K562 (cell line): Measurements from ENCODE around the gene P3H4. TPM values are rescaled to one million over a fixed set of nuclear protein-coding genes. Genes with fewer than 3 reads are reported as not detected.

Source experiments
- NFE2L1 ChIP-seq: fragments of 450-650 bp; IDR thresholded peaks from 2 replicates; pipeline ENCODE4 v1.6.1; 2016; ENCODE audit warnings: missing genetic modification characterization, low read depth, mild to moderate bottlenecking, missing compliant biosample characterization, moderate library complexity, borderline replicate concordance
- NR3C1 ChIP-seq: sonication (generic); formaldehyde crosslinking; IDR thresholded peaks from 2 replicates; pipeline ENCODE4 v1.8.1; 2022; ENCODE audit warnings: missing genetic modification reagents
- SIN3A ChIP-seq, 2 experiments: fragments of 150-350 bp in 1 of 2; IDR thresholded peaks; 2 replicates each; pipeline ENCODE4 v1.6.1; 2011 to 2016; ENCODE audit warnings: borderline replicate concordance in 2 of 2, low read depth in 2 of 2, low read length in 2 of 2, mild to moderate bottlenecking in 2 of 2, moderate library complexity in 2 of 2; ENCODE audit not compliant: control insufficient read depth in 1 of 2
- SMARCC2 ChIP-seq: fragments of 450-650 bp; IDR thresholded peaks from 2 replicates; pipeline ENCODE4 v1.6.1; 2017; ENCODE audit warnings: antibody characterized with exemption, moderate library complexity, mild to moderate bottlenecking, low read depth
- ZNF431 ChIP-seq: sonication (generic); formaldehyde crosslinking; IDR thresholded peaks from 2 replicates; pipeline ENCODE4 v1.8.0; 2022; ENCODE audit warnings: mild to moderate bottlenecking, missing genetic modification reagents
- polyA plus RNA-seq, 8 experiments: library from polyadenylated mRNA; depleted of rRNA in 4 of 8; stranded (reverse) in 5 of 8; unstranded in 3 of 8; fragments of >200 nt; fragmentation: Nextera tagmentation in 2 of 8; fragmentation: Illumina TruSeq in 1 of 8; extraction: Ambion mirVana in 2 of 8; extraction: Trizol in 1 of 8; gene quantifications; 2 replicates each; pipeline versions ENCODE4 v1.2.1 to v1.2.3, GENCODE V29; 2011 to 2014; ENCODE audit warnings: inconsistent platforms in 1 of 8, missing spikeins in 1 of 8
- total RNA-seq, 7 experiments: library from RNA; depleted of rRNA in 6 of 7; stranded (reverse); fragments of >200 nt in 6 of 7; fragmentation: Illumina TruSeq in 2 of 7; extraction: Trizol in 2 of 7; gene quantifications; 2 replicates each; pipeline versions ENCODE4 v1.2.1 to v1.2.3, GENCODE V29; 2011 to 2021; ENCODE audit warnings: low replicate concordance in 1 of 7
- TF ChIP-seq, protein P1 (sequence below): fragments of 200-800 bp; sonication (Bioruptor generic); IDR thresholded peaks from 2 replicates; pipeline ENCODE4 v1.6.1; 2017; ENCODE audit warnings: missing genetic modification characterization, missing compliant biosample characterization
- TF ChIP-seq, protein P2 (sequence below): fragments of 450-650 bp; IDR thresholded peaks from 2 replicates; pipeline ENCODE4 v1.6.1; 2017; ENCODE audit warnings: mild to moderate bottlenecking, moderate library complexity
- TF ChIP-seq, protein P3 (sequence below): fragments of 450-650 bp; IDR thresholded peaks from 2 replicates; pipeline ENCODE4 v1.6.1; 2018; ENCODE audit not compliant: partially characterized antibody
- TF ChIP-seq, protein P4 (sequence below): sonication (generic); formaldehyde crosslinking; IDR thresholded peaks from 2 replicates; pipeline ENCODE4 v1.8.1; 2023; ENCODE audit warnings: mild to moderate bottlenecking, missing genetic modification reagents, moderate library complexity
- TF ChIP-seq, protein P5 (sequence below), 2 experiments: fragments of 450-650 bp; IDR thresholded peaks; 2 replicates each; pipeline ENCODE4 v1.6.1; 2018; ENCODE audit warnings: mild to moderate bottlenecking in 2 of 2, low read depth in 1 of 2; ENCODE audit not compliant: partially characterized antibody in 2 of 2
- TF ChIP-seq, protein P6 (sequence below): fragments of 450-650 bp; formaldehyde crosslinking; conservative IDR thresholded peaks from 2 replicates; pipeline ENCODE4 v1.4.0; 2022; ENCODE audit warnings: mild to moderate bottlenecking, missing genetic modification characterization

P3H4 gene
- total and polyA plus RNA-seq, 9 of the 15 experiments (the other 6 are each of a cell fraction or from before 2014, with no cell fraction given) = 0.10 to 3.7 (median 1.0) TPM

DNA sequence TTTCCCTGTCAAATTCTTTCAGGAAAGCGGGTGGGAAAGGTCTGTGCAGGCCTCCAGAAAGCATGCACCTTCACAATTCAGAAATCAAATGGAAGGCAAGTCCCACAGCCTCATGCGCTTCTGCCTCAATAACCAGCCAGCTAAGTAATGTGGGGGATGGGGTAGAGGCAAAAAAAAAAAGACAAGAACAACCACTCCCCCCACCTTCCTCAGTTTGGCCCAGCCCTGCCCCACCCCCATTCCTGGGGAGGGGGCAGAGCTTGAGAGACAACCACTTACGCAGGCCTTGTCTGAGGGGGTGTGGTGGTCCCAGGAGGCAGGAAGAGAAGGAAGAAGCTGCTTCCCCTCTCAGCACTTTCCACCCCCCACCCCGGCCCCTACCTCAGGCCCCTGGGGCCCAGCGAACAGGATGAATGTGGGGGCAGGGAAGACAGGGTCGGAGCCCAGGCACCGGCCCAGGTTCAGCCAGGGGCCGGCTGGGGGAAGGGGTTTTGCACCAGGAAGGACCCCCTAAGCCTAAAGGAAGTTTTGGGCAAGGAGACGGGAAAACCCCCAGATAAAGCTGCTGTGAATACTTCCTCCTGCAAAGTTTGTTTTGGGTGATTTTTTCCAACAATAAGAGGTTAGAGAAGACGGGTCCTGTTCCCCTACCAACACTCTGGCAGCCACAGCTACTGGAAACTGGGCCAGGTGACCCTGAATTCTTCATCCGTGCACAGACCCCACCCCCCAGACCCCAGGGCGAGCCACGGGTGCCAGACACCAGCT is 26.5 kb downstream of the P3H4 start (continued):
- TF ChIP-seq, protein P1, sequence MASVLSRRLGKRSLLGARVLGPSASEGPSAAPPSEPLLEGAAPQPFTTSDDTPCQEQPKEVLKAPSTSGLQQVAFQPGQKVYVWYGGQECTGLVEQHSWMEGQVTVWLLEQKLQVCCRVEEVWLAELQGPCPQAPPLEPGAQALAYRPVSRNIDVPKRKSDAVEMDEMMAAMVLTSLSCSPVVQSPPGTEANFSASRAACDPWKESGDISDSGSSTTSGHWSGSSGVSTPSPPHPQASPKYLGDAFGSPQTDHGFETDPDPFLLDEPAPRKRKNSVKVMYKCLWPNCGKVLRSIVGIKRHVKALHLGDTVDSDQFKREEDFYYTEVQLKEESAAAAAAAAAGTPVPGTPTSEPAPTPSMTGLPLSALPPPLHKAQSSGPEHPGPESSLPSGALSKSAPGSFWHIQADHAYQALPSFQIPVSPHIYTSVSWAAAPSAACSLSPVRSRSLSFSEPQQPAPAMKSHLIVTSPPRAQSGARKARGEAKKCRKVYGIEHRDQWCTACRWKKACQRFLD (CRISPR knock-in tag) = no peak
- TF ChIP-seq, protein P2, sequence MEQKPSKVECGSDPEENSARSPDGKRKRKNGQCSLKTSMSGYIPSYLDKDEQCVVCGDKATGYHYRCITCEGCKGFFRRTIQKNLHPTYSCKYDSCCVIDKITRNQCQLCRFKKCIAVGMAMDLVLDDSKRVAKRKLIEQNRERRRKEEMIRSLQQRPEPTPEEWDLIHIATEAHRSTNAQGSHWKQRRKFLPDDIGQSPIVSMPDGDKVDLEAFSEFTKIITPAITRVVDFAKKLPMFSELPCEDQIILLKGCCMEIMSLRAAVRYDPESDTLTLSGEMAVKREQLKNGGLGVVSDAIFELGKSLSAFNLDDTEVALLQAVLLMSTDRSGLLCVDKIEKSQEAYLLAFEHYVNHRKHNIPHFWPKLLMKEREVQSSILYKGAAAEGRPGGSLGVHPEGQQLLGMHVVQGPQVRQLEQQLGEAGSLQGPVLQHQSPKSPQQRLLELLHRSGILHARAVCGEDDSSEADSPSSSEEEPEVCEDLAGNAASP = no peak
- no peak for TF ChIP-seq SMARCC2
- TF ChIP-seq SIN3A (IDR thresholded peaks at IDR 0.05; ENCODE audit: borderline replicate concordance in 2 of 2, control insufficient read depth in 1 of 2, low read depth in 2 of 2, low read length in 2 of 2) = peak; percentile 13 to 16; a peak in 2 of 4 replicates
- no peak for TF ChIP-seq NFE2L1
- TF ChIP-seq, protein P3, sequence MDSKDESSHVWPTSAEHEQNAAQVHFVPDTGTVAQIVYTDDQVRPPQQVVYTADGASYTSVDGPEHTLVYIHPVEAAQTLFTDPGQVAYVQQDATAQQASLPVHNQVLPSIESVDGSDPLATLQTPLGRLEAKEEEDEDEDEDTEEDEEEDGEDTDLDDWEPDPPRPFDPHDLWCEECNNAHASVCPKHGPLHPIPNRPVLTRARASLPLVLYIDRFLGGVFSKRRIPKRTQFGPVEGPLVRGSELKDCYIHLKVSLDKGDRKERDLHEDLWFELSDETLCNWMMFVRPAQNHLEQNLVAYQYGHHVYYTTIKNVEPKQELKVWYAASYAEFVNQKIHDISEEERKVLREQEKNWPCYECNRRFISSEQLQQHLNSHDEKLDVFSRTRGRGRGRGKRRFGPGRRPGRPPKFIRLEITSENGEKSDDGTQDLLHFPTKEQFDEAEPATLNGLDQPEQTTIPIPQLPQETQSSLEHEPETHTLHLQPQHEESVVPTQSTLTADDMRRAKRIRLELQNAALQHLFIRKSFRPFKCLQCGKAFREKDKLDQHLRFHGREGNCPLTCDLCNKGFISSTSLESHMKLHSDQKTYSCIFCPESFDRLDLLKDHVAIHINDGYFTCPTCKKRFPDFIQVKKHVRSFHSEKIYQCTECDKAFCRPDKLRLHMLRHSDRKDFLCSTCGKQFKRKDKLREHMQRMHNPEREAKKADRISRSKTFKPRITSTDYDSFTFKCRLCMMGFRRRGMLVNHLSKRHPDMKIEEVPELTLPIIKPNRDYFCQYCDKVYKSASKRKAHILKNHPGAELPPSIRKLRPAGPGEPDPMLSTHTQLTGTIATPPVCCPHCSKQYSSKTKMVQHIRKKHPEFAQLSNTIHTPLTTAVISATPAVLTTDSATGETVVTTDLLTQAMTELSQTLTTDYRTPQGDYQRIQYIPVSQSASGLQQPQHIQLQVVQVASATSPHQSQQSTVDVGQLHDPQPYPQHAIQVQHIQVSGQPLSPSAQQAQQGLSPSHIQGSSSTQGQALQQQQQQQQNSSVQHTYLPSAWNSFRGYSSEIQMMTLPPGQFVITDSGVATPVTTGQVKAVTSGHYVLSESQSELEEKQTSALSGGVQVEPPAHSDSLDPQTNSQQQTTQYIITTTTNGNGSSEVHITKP = peak; percentile 97
- TF ChIP-seq, protein P4, sequence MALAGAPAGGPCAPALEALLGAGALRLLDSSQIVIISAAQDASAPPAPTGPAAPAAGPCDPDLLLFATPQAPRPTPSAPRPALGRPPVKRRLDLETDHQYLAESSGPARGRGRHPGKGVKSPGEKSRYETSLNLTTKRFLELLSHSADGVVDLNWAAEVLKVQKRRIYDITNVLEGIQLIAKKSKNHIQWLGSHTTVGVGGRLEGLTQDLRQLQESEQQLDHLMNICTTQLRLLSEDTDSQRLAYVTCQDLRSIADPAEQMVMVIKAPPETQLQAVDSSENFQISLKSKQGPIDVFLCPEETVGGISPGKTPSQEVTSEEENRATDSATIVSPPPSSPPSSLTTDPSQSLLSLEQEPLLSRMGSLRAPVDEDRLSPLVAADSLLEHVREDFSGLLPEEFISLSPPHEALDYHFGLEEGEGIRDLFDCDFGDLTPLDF (CRISPR knock-in tag) = no peak
- TF ChIP-seq, protein P5, sequence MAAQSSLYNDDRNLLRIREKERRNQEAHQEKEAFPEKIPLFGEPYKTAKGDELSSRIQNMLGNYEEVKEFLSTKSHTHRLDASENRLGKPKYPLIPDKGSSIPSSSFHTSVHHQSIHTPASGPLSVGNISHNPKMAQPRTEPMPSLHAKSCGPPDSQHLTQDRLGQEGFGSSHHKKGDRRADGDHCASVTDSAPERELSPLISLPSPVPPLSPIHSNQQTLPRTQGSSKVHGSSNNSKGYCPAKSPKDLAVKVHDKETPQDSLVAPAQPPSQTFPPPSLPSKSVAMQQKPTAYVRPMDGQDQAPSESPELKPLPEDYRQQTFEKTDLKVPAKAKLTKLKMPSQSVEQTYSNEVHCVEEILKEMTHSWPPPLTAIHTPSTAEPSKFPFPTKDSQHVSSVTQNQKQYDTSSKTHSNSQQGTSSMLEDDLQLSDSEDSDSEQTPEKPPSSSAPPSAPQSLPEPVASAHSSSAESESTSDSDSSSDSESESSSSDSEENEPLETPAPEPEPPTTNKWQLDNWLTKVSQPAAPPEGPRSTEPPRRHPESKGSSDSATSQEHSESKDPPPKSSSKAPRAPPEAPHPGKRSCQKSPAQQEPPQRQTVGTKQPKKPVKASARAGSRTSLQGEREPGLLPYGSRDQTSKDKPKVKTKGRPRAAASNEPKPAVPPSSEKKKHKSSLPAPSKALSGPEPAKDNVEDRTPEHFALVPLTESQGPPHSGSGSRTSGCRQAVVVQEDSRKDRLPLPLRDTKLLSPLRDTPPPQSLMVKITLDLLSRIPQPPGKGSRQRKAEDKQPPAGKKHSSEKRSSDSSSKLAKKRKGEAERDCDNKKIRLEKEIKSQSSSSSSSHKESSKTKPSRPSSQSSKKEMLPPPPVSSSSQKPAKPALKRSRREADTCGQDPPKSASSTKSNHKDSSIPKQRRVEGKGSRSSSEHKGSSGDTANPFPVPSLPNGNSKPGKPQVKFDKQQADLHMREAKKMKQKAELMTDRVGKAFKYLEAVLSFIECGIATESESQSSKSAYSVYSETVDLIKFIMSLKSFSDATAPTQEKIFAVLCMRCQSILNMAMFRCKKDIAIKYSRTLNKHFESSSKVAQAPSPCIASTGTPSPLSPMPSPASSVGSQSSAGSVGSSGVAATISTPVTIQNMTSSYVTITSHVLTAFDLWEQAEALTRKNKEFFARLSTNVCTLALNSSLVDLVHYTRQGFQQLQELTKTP (IDR thresholded peaks at IDR 0.05; ENCODE audit: low read depth in 1 of 2, partially characterized antibody in 2 of 2) = peak in 1 of 2 experiments; percentile 32
- TF ChIP-seq ZNF431 (CRISPR knock-in tag) = no peak
- no peak for TF ChIP-seq NR3C1
- TF ChIP-seq, protein P6, sequence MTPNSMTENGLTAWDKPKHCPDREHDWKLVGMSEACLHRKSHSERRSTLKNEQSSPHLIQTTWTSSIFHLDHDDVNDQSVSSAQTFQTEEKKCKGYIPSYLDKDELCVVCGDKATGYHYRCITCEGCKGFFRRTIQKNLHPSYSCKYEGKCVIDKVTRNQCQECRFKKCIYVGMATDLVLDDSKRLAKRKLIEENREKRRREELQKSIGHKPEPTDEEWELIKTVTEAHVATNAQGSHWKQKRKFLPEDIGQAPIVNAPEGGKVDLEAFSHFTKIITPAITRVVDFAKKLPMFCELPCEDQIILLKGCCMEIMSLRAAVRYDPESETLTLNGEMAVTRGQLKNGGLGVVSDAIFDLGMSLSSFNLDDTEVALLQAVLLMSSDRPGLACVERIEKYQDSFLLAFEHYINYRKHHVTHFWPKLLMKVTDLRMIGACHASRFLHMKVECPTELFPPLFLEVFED (CRISPR knock-in tag) = no peak
